Aorta (tissue), 5 donors: ENCODE measurements around the gene NUDT4. TPM values are rescaled to one million over a fixed set of nuclear protein-coding genes. Genes with fewer than 3 reads are reported as not detected.
"Not testable (repeated sequence)": the region's sequence is repeated elsewhere in the genome, so short reads cannot be mapped to it uniquely, and the experiment has no call there.

ENCODE experiments used
- ATAC-seq: fragments of 200-7000 bp; cut with Tn5 transposase; one replicate; pipeline ENCODE4 v1.9.1; 2022; ENCODE audit warnings: moderate library complexity; ENCODE audit not compliant: low FRiP score
- DNase-seq, 2 donors: peaks; one replicate each; pipeline ENCODE4 v3.0.0-alpha.2; 2020
- H3K27ac ChIP-seq, 2 donors: one replicate each; pipeline ENCODE4 v1.5.1; 2013; ENCODE audit warnings: low read length in 2 of 2, mild to moderate bottlenecking in 2 of 2, moderate library complexity in 2 of 2, control low read depth in 1 of 2, inconsistent platforms in 1 of 2, low read depth in 1 of 2
- H3K27me3 ChIP-seq, 2 donors: one replicate each; pipeline ENCODE4 v1.6.1; 2013; ENCODE audit warnings: control low read depth in 1 of 2, low read length in 1 of 2, mild to moderate bottlenecking in 1 of 2, moderate library complexity in 1 of 2; ENCODE audit not compliant: insufficient read depth in 2 of 2, control insufficient read depth in 1 of 2
- H3K36me3 ChIP-seq, 2 donors: one replicate each; pipeline ENCODE4 v1.6.1; 2013; ENCODE audit warnings: control low read depth in 1 of 2, low read length in 1 of 2, mild to moderate bottlenecking in 1 of 2; ENCODE audit not compliant: insufficient read depth in 2 of 2, control insufficient read depth in 1 of 2
- H3K4me1 ChIP-seq, 2 donors: one replicate each; pipeline ENCODE4 v1.6.1; 2013; ENCODE audit warnings: low read length in 2 of 2, control low read depth in 1 of 2, mild to moderate bottlenecking in 1 of 2, moderate library complexity in 1 of 2; ENCODE audit not compliant: insufficient read depth in 2 of 2, control insufficient read depth in 1 of 2
- H3K4me3 ChIP-seq, 2 donors: one replicate each; pipeline ENCODE4 v1.5.1; 2013; ENCODE audit warnings: low read length in 2 of 2, control low read depth in 1 of 2, mild to moderate bottlenecking in 1 of 2
- H3K9me3 ChIP-seq: one replicate; pipeline ENCODE4 v1.6.1; 2013; ENCODE audit warnings: mild to moderate bottlenecking, low read length; ENCODE audit not compliant: control insufficient read depth
- WGBS, 2 donors: extraction: QIAGEN DNeasy Blood & Tissue Kit; methylation state at CpG; one replicate each; pipeline ENCODE4 v1.1.7; 2013; 5-methylcytosine and 5-hydroxymethylcytosine counted together
- intact Hi-C, 2 donors: fragments of 100-400 bp; cut with DNase I; formaldehyde crosslinking; loops; one replicate each; pipeline versions ENCODE4 v1.14.2 to v1.15.0; 2022
- polyA plus RNA-seq, 2 donors: library from polyadenylated mRNA; stranded (reverse); fragments of 200-250 nt; gene quantifications; one replicate each; pipeline ENCODE4 v1.2.3, GENCODE V29; 2013
- total RNA-seq, 2 donors: library from RNA; stranded (reverse); fragmentation: NEBNext Ultra II Directional; extraction: Animal tissue kit (Norgen Biotek cat#: 25700); gene quantifications; one replicate each; pipeline ENCODE4 v1.2.1, GENCODE V29; 2021
- donor health status: healthy with polysubstance abuse.
- donor health status: Bipolar disorder and iron deficiency.
- donor health status: DM: no; HTN: no; CAD: no.
- donor health status: DM: no; HTN: no; CAD: no.
- donor health status: DM: yes; HTN: yes; CAD: no.

The NUDT4 gene
- total and polyA plus RNA-seq, 4 donors = 47.3 to 101 (median 65.6) TPM

DNA sequence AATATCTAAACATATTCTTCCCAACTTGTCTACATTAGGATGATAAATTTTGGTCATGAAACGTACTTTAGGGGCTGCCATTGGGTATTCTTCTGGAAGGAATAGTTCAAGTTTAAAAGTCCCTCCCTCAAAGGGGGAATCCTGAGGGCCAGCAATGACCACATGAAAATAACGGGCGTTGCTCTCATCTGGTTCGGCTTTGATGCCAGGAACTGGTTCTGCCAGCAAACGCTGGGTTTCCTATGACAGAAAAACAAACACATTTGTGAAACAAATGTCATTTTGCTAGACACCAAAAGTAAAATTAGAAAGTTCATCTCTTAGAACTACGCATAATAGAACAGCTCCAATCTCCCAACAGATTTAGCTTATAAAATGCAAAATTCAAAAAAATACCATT, 33.3 kb downstream of the NUDT4 start:
- H3K27me3 ChIP-seq, intact Hi-C loops, H3K4me1 ChIP-seq, H3K9me3 ChIP-seq, H3K27ac ChIP-seq, ATAC-seq, H3K36me3 ChIP-seq, H3K4me3 ChIP-seq: not testable (repeated sequence)
- DNase-seq = peak in 1 of 2 donors; percentile 44
- 10 to 11% methylated on average over 6 of the region's 6 CpGs for WGBS, 2 donors

DNA sequence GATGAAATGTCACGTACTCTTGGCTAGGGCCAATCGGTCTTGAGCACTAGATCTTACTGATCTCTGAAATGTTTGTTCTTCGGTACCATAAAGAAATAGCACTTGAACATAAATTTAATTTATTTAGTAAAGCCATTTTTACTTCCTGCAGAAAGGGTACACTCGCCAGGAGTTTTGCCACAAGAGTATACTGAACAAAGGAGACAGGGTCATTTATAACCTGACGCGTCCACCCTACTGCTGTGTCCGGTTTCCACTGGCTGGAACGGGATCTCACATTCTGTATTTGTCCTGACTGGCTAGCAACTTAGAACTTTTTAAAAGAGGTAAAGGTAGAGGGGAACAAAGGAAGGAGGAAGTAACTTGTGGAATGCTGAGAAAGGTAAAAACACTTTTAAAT, 34.7 kb downstream of the NUDT4 start:
- H3K9me3 ChIP-seq, H3K27me3 ChIP-seq, ATAC-seq, H3K4me1 ChIP-seq, H3K27ac ChIP-seq, intact Hi-C loops, H3K36me3 ChIP-seq, H3K4me3 ChIP-seq, DNase-seq: not testable (repeated sequence)
- 46 to 52% methylated on average over 8 of the region's 8 CpGs for WGBS, 2 donors

DNA sequence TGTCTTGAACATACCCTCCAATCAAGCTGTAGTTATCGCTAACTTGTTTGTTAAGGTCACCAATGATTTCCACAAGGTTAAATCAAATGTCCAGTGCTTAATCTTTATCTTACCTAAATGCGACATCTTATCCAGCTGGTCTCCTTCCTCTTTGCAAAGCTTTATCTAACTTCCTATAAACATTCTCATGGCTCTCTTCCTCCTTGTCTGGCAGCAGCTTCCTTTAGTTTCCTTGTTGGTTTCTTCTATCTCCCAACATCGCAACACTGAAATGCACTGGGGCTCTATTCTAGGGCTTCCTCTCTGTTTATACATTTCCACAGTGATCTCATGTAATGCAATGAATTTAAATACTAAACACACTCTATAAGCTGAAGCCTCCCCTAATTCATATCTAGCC, 35.3 kb downstream of the NUDT4 start:
- intact Hi-C loops = no loop called here
- DNase-seq = no peak
- no peak overlapping the region for H3K4me3 ChIP-seq
- H3K36me3 ChIP-seq = no peaks in the 10 kb centered on the region
- H3K9me3 ChIP-seq = no peaks in the 10 kb centered on the region
- no peak for ATAC-seq
- 88 to 89% methylated on average over 3 of the region's 3 CpGs for WGBS, 2 donors
- H3K27me3 ChIP-seq = no peaks in the 10 kb centered on the region
- peaks cover 5% of the 10 kb centered on the region in 2 donors for H3K4me1 ChIP-seq
- no peak overlapping the region for H3K27ac ChIP-seq

DNA sequence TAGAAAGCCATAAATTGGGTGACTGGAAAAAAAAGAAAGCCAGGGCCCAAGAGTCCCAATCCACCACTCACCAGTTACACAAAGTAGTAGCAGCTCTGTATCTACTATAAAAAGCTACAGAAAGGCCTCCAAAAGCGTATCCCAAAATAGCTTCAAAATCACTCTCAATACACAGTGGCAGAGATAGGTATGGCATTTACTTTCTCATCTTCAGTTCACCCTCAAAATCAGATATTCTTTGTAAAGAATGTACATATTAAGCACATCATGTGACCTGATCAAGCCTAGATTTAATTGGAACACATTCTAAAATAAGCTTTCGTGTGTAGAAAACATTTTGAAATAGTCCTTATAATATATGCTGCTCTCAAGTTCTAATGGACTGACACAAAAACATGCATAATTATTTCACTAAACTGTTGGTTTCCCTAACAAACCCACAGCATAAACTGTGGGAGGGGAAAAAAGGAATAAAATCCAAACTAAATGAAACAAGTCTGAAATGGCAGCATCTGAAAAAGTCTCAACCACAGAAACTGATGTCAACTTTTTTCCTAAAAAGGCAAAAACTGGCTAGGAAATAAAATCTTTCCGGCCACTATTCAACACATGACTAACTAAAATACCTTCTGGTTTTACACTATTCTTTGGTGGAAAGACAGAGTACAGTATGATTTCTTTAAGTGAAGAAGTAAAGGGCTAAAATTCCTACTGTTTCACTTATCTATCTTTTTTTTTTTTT, 38.2 kb downstream of the NUDT4 start:
- no peaks in the 10 kb centered on the region for H3K9me3 ChIP-seq
- ATAC-seq = peak; percentile 34

DNA sequence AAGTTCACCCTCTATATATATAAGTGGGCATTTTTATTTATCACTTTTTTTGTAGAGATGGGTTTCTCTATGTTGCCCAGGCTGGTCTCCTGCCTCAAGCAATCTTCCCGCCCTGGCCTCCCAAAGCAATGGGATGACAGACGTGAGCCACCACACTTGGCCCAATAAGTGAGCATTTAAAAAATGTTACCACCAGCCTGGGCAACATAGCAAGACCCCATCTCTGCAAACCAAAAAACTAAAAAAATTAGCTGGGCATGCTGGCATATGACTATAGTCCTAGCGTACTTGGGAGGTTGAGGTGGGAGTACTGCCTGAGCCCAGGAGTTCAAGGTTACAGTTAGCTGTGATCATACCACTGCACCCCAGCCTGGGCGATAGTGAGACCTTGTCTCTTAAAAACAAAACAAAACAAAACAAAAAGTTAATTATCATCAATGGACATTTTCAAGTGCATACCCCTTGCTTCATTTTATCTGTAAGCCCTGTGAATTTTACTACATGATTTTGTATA, 40.3 kb downstream of the NUDT4 start:
- Histone ChIP-seq H3K27me3 (no peaks in the 10 kb centered on the region), H3K9me3 (no peaks in the 10 kb centered on the region), H3K27ac (peak overlapping the region in 1 of 2 donors; percentile 36), H3K36me3 (no peaks in the 10 kb centered on the region), H3K4me3 (no peak overlapping the region), H3K4me1 (peaks cover 3% of the 10 kb centered on the region in 2 donors)
- WGBS, 2 donors = 92% methylated on average over 4 of the region's 4 CpGs
- ATAC-seq (no peak), DNase-seq (no peak)
- intact Hi-C loops = loop anchor here (5.0 kb wide), 1 partner anchor 431 kb away; no protein-coding TSS in a partner anchor

More for the DNA sequence above, 38.2 kb downstream of the NUDT4 start:
- WGBS, 2 donors = 3 to 7% methylated on average over 3 of the region's 3 CpGs
- intact Hi-C loops = loop anchor here (5.0 kb wide), 1 partner anchor 429 kb away; no protein-coding TSS in a partner anchor
- Histone ChIP-seq H3K4me3 (peak overlapping the region in 1 of 2 donors; percentile 26), H3K27ac (peak overlapping the region in 1 of 2 donors; percentile 39), H3K4me1 (peaks cover 3 to 5% of the 10 kb centered on the region in 2 donors), H3K27me3 (no peaks in the 10 kb centered on the region), H3K36me3 (no peaks in the 10 kb centered on the region)
- no peak for DNase-seq

DNA sequence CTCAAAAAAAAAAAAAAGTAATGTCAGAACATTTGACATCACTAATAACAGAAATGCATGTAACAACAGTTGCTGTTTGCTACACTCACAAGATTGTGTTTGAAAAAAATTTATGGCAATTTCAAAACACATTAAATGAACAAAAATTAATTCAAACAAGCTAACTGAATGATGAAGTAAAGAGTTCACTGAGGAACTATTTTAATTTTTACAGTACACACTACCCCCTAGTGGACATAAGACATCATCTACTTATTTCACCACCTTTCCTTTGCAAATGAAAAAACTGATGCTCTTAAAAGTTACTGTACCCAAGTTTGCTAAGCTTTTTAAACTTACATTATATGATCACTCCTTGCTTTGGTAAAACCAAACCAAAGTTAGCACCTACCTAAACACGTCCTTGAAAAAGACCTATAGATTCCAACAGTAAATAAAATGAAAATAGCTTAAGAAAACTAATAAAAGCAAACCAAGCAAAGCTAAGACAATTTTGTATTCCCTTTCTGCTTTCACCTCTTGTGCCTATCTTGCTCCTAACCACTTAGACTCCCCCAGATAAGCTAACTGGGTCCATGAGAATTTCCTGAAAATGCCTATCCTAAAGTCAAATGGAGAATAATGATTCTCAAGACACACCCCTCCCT, 41.8 kb downstream of the NUDT4 start:
- 29 to 36% methylated on average over 1 of the region's 1 CpG for WGBS, 2 donors
- H3K27ac ChIP-seq = no peak overlapping the region
- ATAC-seq (peak; percentile 85), DNase-seq (no peak)
- H3K36me3 ChIP-seq = no peaks in the 10 kb centered on the region
- H3K4me1 ChIP-seq = peaks cover 3 to 5% of the 10 kb centered on the region in 2 donors
- no peaks in the 10 kb centered on the region for H3K9me3 ChIP-seq
- intact Hi-C loops = loop anchor here (5.0 kb wide), 1 partner anchor 432 kb away; no protein-coding TSS in a partner anchor
- no peaks in the 10 kb centered on the region for H3K27me3 ChIP-seq
- H3K4me3 ChIP-seq = no peak overlapping the region

DNA sequence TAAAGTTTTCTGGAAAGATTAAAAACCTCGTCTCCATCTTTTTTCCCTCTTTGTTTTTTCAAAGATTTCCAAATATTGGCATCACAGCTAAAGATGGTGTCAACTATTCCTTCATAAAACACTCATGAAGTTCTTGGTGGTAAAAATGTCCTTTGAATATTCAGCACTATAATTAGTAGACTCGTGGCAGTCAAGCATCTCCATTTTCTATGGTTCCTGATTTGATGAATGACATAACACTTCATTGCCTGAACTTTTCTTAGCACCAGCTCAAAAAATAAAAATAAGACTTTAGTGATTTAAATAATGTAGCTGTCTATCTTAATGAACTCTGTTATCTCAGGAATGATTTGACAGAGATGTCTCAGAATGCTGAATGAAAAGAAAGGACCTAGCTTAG, 44.3 kb downstream of the NUDT4 start:
- no peaks in the 10 kb centered on the region for H3K27me3 ChIP-seq
- H3K4me3 ChIP-seq = no peak overlapping the region
- peaks cover 2 to 8% of the 10 kb centered on the region in 2 donors for H3K4me1 ChIP-seq
- H3K9me3 ChIP-seq = no peaks in the 10 kb centered on the region
- H3K36me3 ChIP-seq = no peaks in the 10 kb centered on the region
- no peak for DNase-seq
- no peak for ATAC-seq
- no peak overlapping the region for H3K27ac ChIP-seq
- intact Hi-C loops = no loop called here
- 20 to 27% methylated on average over 2 of the region's 2 CpGs for WGBS, 2 donors

DNA sequence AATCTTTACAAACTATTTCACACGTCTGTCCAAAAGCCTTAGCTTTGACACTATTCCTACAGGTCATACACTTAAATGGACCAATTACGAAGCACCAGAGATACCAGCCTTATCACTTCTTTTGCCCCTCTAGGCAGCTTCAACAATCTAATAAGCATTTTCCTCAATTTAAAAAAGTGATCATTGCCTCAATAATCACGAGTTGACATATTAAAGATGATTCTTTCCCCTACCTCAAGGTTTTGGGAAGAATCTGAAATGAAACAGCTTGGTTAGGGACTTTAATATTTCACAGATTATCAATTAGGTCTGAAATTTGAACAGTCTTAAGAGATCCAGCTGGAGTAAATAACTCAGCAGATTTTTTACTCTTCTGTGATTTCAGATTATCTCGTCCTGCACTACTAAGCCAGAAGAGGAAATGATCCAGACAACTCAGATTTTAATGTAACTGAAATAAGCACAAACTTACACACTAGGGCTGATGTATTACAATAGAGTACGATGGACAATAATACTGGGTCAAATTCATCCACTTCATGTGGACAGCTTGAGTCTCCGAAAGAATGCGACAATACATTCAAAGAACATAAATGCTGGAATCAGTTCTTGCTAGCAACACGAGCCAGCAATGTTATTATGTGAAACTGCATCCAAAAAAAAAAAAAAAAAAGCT, 48.1 kb downstream of the NUDT4 start:
- Histone ChIP-seq H3K4me3 (no peak overlapping the region), H3K9me3 (no peaks in the 10 kb centered on the region), H3K4me1 (peaks cover 2 to 11% of the 10 kb centered on the region in 2 donors), H3K27ac (peak overlapping the region; percentile 10 to 43), H3K36me3 (no peaks in the 10 kb centered on the region), H3K27me3 (no peaks in the 10 kb centered on the region)
- WGBS, 2 donors = 18 to 19% methylated on average over 8 of the region's 8 CpGs
- no peak for DNase-seq
- intact Hi-C loops = no loop called here
- no peak for ATAC-seq
